GM21390 (cell line): Measurements from ENCODE around the gene FURIN.
"Not testable (repeated sequence)": the region's sequence is repeated elsewhere in the genome, so short reads cannot be mapped to it uniquely, and the experiment has no call there.

Experiments used
- ATAC-seq: cut with Tn5 transposase; IDR thresholded peaks from one replicate; pipeline ENCODE4 v1.9.1; 2021; ENCODE audit not compliant: unreplicated experiment

The FURIN gene

GRCh38 chr15:90869601-90870353 is 1.4 kb downstream of the FURIN start:
- ATAC-seq, result no peak

DNA sequence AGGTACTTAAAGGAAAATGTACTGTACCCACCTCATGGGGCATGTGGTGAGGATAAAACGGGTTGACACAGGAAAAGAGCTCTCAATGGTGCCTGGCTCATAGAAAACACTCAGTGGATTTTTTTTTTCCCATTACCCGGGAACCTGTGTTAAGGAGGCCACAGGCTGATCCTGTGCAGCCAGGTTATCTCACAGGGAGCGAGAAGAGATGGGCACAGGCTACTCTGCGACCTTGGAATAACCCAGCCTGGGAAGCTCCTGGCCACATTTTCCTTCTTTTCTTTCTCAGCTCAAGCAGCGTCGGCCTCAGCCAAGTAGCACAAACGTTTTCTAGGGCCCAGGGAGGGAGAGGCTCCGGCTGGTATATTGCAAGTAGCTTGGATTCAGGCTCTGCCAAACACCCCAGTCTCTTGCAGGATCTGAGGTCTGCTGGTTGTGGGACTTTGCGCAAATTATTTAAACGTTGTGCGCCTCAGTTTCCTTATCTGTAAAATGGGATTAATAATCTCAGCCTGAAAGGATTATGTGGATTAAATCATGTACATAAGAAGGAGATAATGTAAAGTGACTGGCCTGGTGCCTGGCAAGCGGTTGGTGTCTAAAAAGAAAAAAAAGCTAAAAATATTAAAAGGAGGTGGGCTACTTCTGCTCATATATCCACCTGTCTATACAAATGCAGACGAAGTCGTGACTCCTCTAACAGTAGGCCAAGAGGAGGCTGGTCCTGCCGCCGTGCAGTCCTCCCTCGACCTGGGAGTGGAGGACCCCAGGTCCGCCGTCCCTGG is 2.2 kb downstream of the FURIN start:
- peak; percentile 16 for ATAC-seq

- peak; percentile 26 for ATAC-seq
Measured at GRCh38 chr15:90871139-90871715, 2.8 kb downstream of the FURIN start.

GRCh38 chr15:90871716-90872485 is 3.5 kb downstream of the FURIN start:
- ATAC-seq, result peak; percentile 37

GRCh38 chr15:90872486-90873184 is 4.2 kb downstream of the FURIN start:
- ATAC-seq, result no peak

GRCh38 chr15:90873488-90873997 is 5.2 kb downstream of the FURIN start:
- ATAC-seq, result no peak

- ATAC-seq, result no peak
Measured at GRCh38 chr15:90873998-90874605, 5.7 kb downstream of the FURIN start.

- not testable (repeated sequence) for ATAC-seq
Measured at GRCh38 chr15:90874986-90875385, 6.6 kb downstream of the FURIN start.

GRCh38 chr15:90875549-90875981 is 7.2 kb downstream of the FURIN start:
- ATAC-seq, result no peak

DNA sequence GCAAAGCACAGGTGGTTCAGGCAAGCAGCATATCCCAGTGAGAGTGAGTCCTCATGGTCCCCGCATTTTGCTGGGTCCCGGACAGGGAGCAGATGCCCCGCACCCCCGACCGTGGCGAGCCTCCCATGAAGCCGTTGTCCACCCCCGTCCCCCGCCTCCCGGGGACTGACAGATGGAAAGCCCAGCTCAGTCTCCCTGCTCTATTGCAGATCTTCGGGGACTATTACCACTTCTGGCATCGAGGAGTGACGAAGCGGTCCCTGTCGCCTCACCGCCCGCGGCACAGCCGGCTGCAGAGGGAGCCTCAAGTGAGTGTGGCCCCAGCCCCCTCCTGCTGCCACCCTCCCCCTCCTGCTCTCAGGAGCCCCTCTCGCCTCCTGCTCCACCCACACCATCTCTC is 7.7 kb downstream of the FURIN start:
- no peak for ATAC-seq

DNA sequence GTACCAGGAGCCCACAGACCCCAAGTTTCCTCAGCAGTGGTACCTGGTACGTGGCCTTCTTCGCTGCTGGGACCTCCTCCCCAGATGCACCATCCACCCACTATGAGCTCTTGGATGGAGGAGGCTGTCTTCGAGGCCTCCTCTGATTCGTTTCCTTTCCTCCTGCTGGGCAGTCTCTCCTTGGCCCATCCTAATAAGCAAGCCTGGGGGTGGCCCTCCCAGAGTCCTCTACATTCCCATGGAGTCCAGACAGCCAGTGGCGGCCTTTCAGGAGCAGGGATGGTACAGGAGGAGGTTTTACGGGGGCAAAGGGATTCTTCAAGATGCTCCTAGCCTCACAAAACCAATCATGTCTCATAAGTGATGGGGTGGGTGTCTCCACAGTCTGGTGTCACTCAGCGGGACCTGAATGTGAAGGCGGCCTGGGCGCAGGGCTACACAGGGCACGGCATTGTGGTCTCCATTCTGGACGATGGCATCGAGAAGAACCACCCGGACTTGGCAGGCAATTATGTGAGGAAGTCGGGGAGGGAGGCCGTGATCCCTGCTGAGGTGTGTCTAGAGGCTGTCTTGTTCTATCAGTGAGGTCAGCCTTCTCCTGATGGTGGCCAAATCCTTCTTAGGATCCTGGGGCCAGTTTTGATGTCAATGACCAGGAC is 8.3 kb downstream of the FURIN start:
- no peak for ATAC-seq

GRCh38 chr15:90877315-90877714 is 8.9 kb downstream of the FURIN start:
- no peak for ATAC-seq

GRCh38 chr15:90877996-90878395 is 9.6 kb downstream of the FURIN start:
- no peak for ATAC-seq

DNA sequence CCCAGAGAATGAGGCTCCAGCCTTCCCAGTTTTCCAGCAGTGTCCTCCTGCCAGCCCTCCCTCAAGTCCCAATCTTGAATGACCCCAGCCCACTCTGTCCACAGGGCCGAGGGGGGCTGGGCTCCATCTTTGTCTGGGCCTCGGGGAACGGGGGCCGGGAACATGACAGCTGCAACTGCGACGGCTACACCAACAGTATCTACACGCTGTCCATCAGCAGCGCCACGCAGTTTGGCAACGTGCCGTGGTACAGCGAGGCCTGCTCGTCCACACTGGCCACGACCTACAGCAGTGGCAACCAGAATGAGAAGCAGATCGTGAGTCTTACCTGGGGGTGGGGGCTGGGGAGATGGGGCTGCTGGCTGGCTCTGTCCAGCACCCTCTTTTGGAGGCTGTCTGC is 10.3 kb downstream of the FURIN start:
- ATAC-seq, result no peak

DNA sequence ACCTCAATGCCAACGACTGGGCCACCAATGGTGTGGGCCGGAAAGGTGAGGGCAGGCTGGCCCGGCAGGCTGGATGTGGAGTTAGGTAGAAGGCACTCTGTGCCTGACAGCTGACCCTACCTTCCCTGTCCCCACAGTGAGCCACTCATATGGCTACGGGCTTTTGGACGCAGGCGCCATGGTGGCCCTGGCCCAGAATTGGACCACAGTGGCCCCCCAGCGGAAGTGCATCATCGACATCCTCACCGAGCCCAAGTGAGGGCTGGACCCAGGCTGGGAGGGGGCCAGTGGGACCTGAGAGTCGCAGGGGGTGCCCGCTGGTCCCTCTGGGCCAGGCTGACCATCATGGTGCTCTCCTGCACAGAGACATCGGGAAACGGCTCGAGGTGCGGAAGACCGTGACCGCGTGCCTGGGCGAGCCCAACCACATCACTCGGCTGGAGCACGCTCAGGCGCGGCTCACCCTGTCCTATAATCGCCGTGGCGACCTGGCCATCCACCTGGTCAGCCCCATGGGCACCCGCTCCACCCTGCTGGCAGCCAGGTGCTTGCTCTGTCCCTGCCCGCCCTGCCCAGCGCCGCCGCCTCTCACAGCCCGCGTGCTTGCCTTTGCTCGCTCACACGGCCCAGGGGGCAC is 11.5 kb downstream of the FURIN start:
- ATAC-seq, result no peak

DNA sequence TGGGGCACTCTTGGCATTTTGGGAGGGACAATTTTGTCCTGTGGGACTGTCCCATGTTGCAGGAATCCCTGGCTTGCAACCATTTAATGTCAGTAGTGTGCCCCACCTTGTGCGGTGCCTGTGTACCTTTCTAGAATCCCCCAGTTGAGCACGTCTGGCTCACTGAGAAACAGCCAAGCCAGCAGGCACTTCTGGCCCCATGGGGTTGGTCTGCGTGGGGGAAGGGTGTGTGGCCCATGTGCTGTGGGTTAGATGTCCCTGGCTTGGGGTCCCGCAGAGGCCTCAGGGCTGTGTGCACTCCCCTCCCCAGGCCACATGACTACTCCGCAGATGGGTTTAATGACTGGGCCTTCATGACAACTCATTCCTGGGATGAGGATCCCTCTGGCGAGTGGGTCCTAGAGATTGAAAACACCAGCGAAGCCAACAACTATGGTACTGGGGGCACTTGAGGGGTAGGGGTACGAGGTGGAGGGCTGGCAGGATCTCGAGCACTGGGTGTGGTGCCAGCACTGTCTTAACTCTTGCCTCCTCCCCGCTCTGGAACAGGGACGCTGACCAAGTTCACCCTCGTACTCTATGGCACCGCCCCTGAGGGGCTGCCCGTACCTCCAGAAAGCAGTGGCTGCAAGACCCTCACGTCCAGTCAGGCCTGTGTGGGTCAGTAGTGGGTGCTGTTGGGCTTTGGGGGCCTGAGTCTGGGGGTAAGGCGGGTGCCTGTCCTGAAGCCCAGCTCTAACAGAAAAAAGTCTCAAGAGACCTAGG is 12.2 kb downstream of the FURIN start:
- no peak for ATAC-seq

DNA sequence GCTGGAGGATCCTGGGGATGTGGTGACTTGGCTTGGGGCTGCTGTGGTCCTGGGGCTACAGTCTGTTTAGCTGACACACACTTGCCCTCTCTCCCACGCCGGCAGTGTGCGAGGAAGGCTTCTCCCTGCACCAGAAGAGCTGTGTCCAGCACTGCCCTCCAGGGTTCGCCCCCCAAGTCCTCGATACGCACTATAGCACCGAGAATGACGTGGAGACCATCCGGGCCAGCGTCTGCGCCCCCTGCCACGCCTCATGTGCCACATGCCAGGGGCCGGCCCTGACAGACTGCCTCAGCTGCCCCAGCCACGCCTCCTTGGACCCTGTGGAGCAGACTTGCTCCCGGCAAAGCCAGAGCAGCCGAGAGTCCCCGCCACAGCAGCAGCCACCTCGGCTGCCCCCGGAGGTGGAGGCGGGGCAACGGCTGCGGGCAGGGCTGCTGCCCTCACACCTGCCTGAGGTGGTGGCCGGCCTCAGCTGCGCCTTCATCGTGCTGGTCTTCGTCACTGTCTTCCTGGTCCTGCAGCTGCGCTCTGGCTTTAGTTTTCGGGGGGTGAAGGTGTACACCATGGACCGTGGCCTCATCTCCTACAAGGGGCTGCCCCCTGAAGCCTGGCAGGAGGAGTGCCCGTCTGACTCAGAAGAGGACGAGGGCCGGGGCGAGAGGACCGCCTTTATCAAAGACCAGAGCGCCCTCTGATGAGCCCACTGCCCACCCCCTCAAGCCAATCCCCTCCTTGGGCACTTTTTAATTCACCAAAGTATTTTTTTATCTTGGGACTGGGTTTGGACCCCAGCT is 13.0 kb downstream of the FURIN start:
- no peak for ATAC-seq
